Suprapubic skin (tissue), 4 donors: Measurements from ENCODE around the gene DIPK1A.

Source experiments
- CTCF ChIP-seq, 2 donors: fragments of 200-600 bp in 1 of 2; fragments of 450-650 bp in 1 of 2; sonication (generic) in 1 of 2; IDR thresholded peaks; one replicate each; pipeline ENCODE4 v1.5.1; 2016 to 2019; ENCODE audit warnings: antibody characterized with exemption in 2 of 2, mild to moderate bottlenecking in 1 of 2, moderate library complexity in 1 of 2
- EP300 ChIP-seq: sonication (generic); formaldehyde crosslinking; IDR thresholded peaks from one replicate; pipeline ENCODE4 v1.6.1; 2017; ENCODE audit warnings: antibody characterized with exemption
- POLR2A ChIP-seq, 2 donors: fragments of 450-650 bp; IDR thresholded peaks; one replicate each; pipeline ENCODE4 v1.6.1; 2017; ENCODE audit warnings: antibody characterized with exemption in 2 of 2, mild to moderate bottlenecking in 2 of 2, moderate library complexity in 2 of 2
- POLR2AphosphoS5 ChIP-seq, 3 donors: sonication (generic); formaldehyde crosslinking; IDR thresholded peaks; one replicate each; pipeline ENCODE4 v1.6.1; 2017; ENCODE audit warnings: antibody characterized with exemption in 3 of 3

GRCh38 chr1:92987462-92987861 lies 26.2 kb upstream of the DIPK1A start:
- TF ChIP-seq POLR2AphosphoS5 (IDR thresholded peaks at IDR 0.05) (no peak), POLR2A (IDR thresholded peaks at IDR 0.05) (no peak), EP300 (no peak), CTCF (IDR thresholded peaks at IDR 0.05) (no peak)
